SK-N-SH treated with all-trans-retinoic acid at 6 μM for 48 hours (cell line): Measurements from ENCODE around the gene PANK2.

ENCODE experiments used
- ATAC-seq: fragments of 200-7000 bp; cut with Tn5 transposase; 3 replicates; pipeline ENCODE4 v1.9.1; 2020; ENCODE audit warnings: mild to moderate bottlenecking, moderate library complexity
- BACH2 ChIP-seq: fragments of 250-450 bp; sonication (Bioruptor Pico); IDR thresholded peaks from 2 replicates; pipeline ENCODE4 v1.9.0; 2021; ENCODE audit warnings: mild to moderate bottlenecking, borderline replicate concordance
- CREB5 ChIP-seq: fragments of 250-450 bp; sonication (Bioruptor Pico); IDR thresholded peaks from 2 replicates; pipeline ENCODE4 v1.5.1; 2020; ENCODE audit warnings: low read depth, mild to moderate bottlenecking, moderate library complexity
- CSDC2 ChIP-seq: fragments of 250-450 bp; sonication (Bioruptor Pico); IDR thresholded peaks from 2 replicates; pipeline ENCODE4 v1.5.0; 2020; ENCODE audit warnings: mild to moderate bottlenecking, moderate library complexity
- ESRRG ChIP-seq: fragments of 250-450 bp; sonication (Bioruptor Pico); IDR thresholded peaks from 2 replicates; pipeline ENCODE4 v1.6.1; 2021; ENCODE audit warnings: mild to moderate bottlenecking
- ISL1 ChIP-seq: fragments of 250-450 bp; sonication (Bioruptor Pico); IDR thresholded peaks from 2 replicates; pipeline ENCODE4 v2.1.2; 2022; ENCODE audit warnings: mild to moderate bottlenecking, moderate library complexity
- OSR1 ChIP-seq: fragments of 250-450 bp; sonication (Bioruptor Pico); IDR thresholded peaks from 2 replicates; pipeline ENCODE4 v1.8.0; 2022; ENCODE audit warnings: moderate library complexity, mild to moderate bottlenecking, inconsistent platforms
- PPARA ChIP-seq: fragments of 250-450 bp; sonication (Bioruptor Pico); IDR thresholded peaks from 2 replicates; pipeline ENCODE4 v1.5.0; 2020; ENCODE audit warnings: mild to moderate bottlenecking, borderline replicate concordance
- RARB ChIP-seq: fragments of 250-450 bp; sonication (Bioruptor Pico); IDR thresholded peaks from 2 replicates; pipeline ENCODE4 v1.8.0; 2021; ENCODE audit warnings: mild to moderate bottlenecking, moderate library complexity
- SNAI2 ChIP-seq: fragments of 250-450 bp; sonication (Bioruptor Pico); IDR thresholded peaks from 2 replicates; pipeline ENCODE4 v1.5.0; 2020; ENCODE audit warnings: mild to moderate bottlenecking, moderate library complexity
- TCF4 ChIP-seq: fragments of 250-450 bp; sonication (Bioruptor Pico); IDR thresholded peaks from 2 replicates; pipeline ENCODE4 v1.8.0; 2021; ENCODE audit warnings: mild to moderate bottlenecking, moderate library complexity, borderline replicate concordance
- TOX ChIP-seq: fragments of 250-450 bp; sonication (Bioruptor Pico); IDR thresholded peaks from 2 replicates; pipeline ENCODE4 v1.8.0; 2021; ENCODE audit warnings: mild to moderate bottlenecking, moderate library complexity, borderline replicate concordance
- TSHZ2 ChIP-seq: fragments of 250-450 bp; sonication (Bioruptor Pico); IDR thresholded peaks from 2 replicates; pipeline ENCODE4 v1.5.0; 2020; ENCODE audit warnings: mild to moderate bottlenecking, moderate library complexity
- ZC3H10 ChIP-seq: fragments of 250-450 bp; sonication (Bioruptor Pico); IDR thresholded peaks from 2 replicates; pipeline ENCODE4 v1.5.1; 2021; ENCODE audit warnings: mild to moderate bottlenecking, moderate library complexity
- ZFP3 ChIP-seq: fragments of 250-450 bp; sonication (Bioruptor Pico); IDR thresholded peaks from 2 replicates; pipeline ENCODE4 v1.5.0; 2020; ENCODE audit warnings: mild to moderate bottlenecking, moderate library complexity
- ZFP30 ChIP-seq: fragments of 450-650 bp; formaldehyde crosslinking; IDR thresholded peaks from 2 replicates; pipeline ENCODE4 v1.5.0; 2022; ENCODE audit warnings: mild to moderate bottlenecking, moderate library complexity
- ZNF565 ChIP-seq: fragments of 450-650 bp; formaldehyde crosslinking; conservative IDR thresholded peaks from 2 replicates; pipeline ENCODE4 v1.5.0; 2020; ENCODE audit warnings: low read depth, mild to moderate bottlenecking, moderate library complexity
- ZNF70 ChIP-seq: fragments of 450-650 bp; formaldehyde crosslinking; IDR thresholded peaks from 2 replicates; pipeline ENCODE4 v1.5.0; 2020; ENCODE audit warnings: mild to moderate bottlenecking, moderate library complexity
- ZNF8 ChIP-seq: fragments of 450-650 bp; formaldehyde crosslinking; IDR thresholded peaks from 2 replicates; pipeline ENCODE4 v1.5.0; 2020; ENCODE audit warnings: mild to moderate bottlenecking, moderate library complexity
- TF ChIP-seq, protein P1 (sequence below): fragments of 250-450 bp; sonication (Bioruptor Pico); IDR thresholded peaks from 2 replicates; pipeline ENCODE4 v1.8.0; 2020; ENCODE audit warnings: mild to moderate bottlenecking, moderate library complexity, borderline replicate concordance
- TF ChIP-seq, protein P2 (sequence below): fragments of 250-450 bp; sonication (Bioruptor Pico); IDR thresholded peaks from 2 replicates; pipeline ENCODE4 v1.5.1; 2021; ENCODE audit warnings: mild to moderate bottlenecking, moderate library complexity
- TF ChIP-seq, protein P3 (sequence below): fragments of 250-450 bp; sonication (Bioruptor Pico); IDR thresholded peaks from 2 replicates; pipeline ENCODE4 v1.8.0; 2021; ENCODE audit warnings: low read depth, mild to moderate bottlenecking, moderate library complexity, borderline replicate concordance

PANK2 gene

GRCh38 chr20:3914446-3914845 lies 25.3 kb downstream of the PANK2 start:
- ATAC-seq: no peak
- TF ChIP-seq OSR1 (CRISPR knock-in tag) (no peak), ZNF70 (CRISPR knock-in tag) (no peak), RARB (CRISPR knock-in tag) (no peak), ZNF565 (no peak), ZFP3 (no peak), CSDC2 (no peak), PPARA (no peak), TSHZ2 (CRISPR knock-in tag) (no peak), ESRRG (CRISPR knock-in tag) (no peak), TOX (no peak), CREB5 (no peak), ZFP30 (CRISPR knock-in tag) (no peak)
- TF ChIP-seq, protein P1, sequence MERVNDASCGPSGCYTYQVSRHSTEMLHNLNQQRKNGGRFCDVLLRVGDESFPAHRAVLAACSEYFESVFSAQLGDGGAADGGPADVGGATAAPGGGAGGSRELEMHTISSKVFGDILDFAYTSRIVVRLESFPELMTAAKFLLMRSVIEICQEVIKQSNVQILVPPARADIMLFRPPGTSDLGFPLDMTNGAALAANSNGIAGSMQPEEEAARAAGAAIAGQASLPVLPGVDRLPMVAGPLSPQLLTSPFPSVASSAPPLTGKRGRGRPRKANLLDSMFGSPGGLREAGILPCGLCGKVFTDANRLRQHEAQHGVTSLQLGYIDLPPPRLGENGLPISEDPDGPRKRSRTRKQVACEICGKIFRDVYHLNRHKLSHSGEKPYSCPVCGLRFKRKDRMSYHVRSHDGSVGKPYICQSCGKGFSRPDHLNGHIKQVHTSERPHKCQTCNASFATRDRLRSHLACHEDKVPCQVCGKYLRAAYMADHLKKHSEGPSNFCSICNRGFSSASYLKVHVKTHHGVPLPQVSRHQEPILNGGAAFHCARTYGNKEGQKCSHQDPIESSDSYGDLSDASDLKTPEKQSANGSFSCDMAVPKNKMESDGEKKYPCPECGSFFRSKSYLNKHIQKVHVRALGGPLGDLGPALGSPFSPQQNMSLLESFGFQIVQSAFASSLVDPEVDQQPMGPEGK (CRISPR knock-in tag): no peak
- TF ChIP-seq, protein P2, sequence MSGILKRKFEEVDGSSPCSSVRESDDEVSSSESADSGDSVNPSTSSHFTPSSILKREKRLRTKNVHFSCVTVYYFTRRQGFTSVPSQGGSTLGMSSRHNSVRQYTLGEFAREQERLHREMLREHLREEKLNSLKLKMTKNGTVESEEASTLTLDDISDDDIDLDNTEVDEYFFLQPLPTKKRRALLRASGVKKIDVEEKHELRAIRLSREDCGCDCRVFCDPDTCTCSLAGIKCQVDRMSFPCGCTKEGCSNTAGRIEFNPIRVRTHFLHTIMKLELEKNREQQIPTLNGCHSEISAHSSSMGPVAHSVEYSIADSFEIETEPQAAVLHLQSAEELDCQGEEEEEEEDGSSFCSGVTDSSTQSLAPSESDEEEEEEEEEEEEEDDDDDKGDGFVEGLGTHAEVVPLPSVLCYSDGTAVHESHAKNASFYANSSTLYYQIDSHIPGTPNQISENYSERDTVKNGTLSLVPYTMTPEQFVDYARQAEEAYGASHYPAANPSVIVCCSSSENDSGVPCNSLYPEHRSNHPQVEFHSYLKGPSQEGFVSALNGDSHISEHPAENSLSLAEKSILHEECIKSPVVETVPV: no peak
- TF ChIP-seq, protein P3, sequence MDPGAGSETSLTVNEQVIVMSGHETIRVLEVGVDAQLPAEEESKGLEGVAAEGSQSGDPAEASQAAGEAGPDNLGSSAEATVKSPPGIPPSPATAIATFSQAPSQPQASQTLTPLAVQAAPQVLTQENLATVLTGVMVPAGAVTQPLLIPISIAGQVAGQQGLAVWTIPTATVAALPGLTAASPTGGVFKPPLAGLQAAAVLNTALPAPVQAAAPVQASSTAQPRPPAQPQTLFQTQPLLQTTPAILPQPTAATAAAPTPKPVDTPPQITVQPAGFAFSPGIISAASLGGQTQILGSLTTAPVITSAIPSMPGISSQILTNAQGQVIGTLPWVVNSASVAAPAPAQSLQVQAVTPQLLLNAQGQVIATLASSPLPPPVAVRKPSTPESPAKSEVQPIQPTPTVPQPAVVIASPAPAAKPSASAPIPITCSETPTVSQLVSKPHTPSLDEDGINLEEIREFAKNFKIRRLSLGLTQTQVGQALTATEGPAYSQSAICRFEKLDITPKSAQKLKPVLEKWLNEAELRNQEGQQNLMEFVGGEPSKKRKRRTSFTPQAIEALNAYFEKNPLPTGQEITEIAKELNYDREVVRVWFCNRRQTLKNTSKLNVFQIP (CRISPR knock-in tag): no peak

DNA sequence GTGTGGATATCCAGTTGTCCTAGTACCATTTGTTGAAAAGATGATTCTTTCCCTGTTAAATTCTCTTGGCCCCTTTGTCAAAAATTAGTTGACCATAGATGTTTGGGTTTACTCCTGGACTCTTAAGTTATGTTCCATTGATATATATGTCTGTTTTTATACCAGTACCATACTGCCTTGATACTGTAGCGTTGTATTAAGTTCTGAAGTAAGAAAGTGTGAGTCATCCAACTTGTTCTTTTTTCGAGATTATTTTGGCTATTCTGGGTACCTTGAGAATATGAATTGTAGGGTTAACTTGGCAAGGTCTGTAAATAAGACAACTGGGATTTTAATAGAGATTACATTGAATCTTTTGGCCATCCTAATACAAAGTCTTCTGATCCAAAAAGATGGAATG lies 26.5 kb downstream of the PANK2 start:
- no peak for TF ChIP-seq ZNF565
- no peak for TF ChIP-seq TOX
- ATAC-seq: no peak

- ATAC-seq: no peak
- no peak for TF ChIP-seq RARB (CRISPR knock-in tag)
- TF ChIP-seq TSHZ2 (CRISPR knock-in tag): no peak
- TF ChIP-seq, protein P3 (CRISPR knock-in tag): no peak
- no peak for TF ChIP-seq ISL1
- TF ChIP-seq, protein P1 (CRISPR knock-in tag): no peak
- TF ChIP-seq BACH2 (CRISPR knock-in tag): no peak
- no peak for TF ChIP-seq ESRRG (CRISPR knock-in tag)
- TF ChIP-seq SNAI2 (CRISPR knock-in tag): no peak
- no peak for TF ChIP-seq PPARA
- TF ChIP-seq ZFP30 (CRISPR knock-in tag): no peak
- no peak for TF ChIP-seq ZNF70 (CRISPR knock-in tag)
- no peak for TF ChIP-seq TCF4 (CRISPR knock-in tag)
- TF ChIP-seq ZC3H10 (CRISPR knock-in tag): no peak
- TF ChIP-seq CREB5: no peak
- TF ChIP-seq ZNF8 (CRISPR knock-in tag): no peak
Measured at GRCh38 chr20:3916364-3916763, 27.2 kb downstream of the PANK2 start.
